Endothelial cell of umbilical vein (primary cell): ENCODE results near the gene B3GALT5.

Experiments used
- EZH2 ChIP-seq: IDR thresholded peaks from 2 replicates; pipeline ENCODE4 v1.6.1; 2012; ENCODE audit warnings: borderline replicate concordance, low read depth, mild to moderate bottlenecking, moderate library complexity, low read length, inconsistent platforms; ENCODE audit not compliant: severe bottlenecking
- TF ChIP-seq, protein P1 (sequence below), 2 donors: IDR thresholded peaks; 1 replicate in 1 of 2; 2 replicates in 1 of 2; pipeline ENCODE4 v1.5.1; 2011; ENCODE audit warnings: low read length in 2 of 2, mild to moderate bottlenecking in 2 of 2, moderate library complexity in 2 of 2, control low read depth in 1 of 2, inconsistent platforms in 1 of 2, low read depth in 1 of 2; ENCODE audit not compliant: insufficient read depth in 1 of 2; ENCODE audit errors: extremely low read depth in 1 of 2

DNA sequence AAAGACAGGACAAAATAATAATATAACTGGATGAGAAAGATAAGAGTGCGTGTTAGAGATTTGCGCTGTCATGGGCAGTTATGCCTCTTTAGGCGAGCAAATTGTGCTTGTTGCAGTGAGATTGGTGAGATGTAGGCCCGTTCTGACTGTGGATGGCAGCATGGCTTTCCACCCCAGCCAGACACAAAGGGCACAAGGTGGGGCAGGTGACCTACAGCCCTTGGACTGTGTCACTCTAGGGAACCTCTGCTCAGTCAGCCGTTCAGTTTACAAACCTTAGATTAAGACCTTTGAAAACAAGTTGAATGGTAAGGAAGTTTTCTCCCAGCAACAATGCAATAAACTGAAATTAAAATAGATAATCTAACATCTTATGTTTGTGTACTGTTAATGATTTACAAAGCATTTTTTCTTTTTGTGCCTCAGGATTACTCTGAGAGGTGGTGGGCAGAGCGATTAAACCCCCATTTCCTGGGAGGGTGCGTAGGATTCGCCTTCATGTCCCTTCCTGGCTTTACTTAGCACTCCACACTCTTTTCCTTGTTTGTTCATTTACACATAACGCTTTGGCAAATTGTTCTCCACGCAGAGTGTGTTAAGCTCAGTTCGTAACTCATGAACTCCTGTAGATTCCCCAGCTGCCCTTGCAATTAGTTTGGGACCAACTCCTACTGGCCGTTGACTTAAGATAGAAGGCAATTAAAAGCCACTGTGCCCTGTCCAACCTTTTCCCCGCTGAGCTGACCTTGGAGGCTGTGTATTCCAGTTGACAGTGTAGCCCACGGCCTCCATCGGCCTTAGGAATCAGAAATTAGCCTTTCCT is 74.1 kb downstream of the B3GALT5 start:
- TF ChIP-seq, protein P1, sequence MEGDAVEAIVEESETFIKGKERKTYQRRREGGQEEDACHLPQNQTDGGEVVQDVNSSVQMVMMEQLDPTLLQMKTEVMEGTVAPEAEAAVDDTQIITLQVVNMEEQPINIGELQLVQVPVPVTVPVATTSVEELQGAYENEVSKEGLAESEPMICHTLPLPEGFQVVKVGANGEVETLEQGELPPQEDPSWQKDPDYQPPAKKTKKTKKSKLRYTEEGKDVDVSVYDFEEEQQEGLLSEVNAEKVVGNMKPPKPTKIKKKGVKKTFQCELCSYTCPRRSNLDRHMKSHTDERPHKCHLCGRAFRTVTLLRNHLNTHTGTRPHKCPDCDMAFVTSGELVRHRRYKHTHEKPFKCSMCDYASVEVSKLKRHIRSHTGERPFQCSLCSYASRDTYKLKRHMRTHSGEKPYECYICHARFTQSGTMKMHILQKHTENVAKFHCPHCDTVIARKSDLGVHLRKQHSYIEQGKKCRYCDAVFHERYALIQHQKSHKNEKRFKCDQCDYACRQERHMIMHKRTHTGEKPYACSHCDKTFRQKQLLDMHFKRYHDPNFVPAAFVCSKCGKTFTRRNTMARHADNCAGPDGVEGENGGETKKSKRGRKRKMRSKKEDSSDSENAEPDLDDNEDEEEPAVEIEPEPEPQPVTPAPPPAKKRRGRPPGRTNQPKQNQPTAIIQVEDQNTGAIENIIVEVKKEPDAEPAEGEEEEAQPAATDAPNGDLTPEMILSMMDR (IDR thresholded peaks at IDR 0.05; ENCODE audit: extremely low read depth in 1 of 2, insufficient read depth in 1 of 2, low read depth in 1 of 2, low read length in 2 of 2) = no peak
- TF ChIP-seq EZH2 = no peak
